CD14-positive monocyte (primary cell): ENCODE data around the gene CDRT4. TPM values are rescaled to one million over a fixed set of nuclear protein-coding genes. Genes with fewer than 3 reads are reported as not detected.

Source experiments
- DNase-seq, 3 donors: peaks; one replicate each; pipeline ENCODE4 v3.0.0-alpha.2; 2011 to 2022
- H2AFZ ChIP-seq: 2 replicates; pipeline ENCODE4 v1.6.0; 2012; ENCODE audit warnings: mild to moderate bottlenecking, low read depth, low read length, inconsistent platforms; ENCODE audit not compliant: insufficient read depth, poor library complexity, severe bottlenecking
- H3K27ac ChIP-seq, 2 donors: 1 replicate in 1 of 2; 2 replicates in 1 of 2; pipeline ENCODE4 v1.5.1; 2012 to 2013; ENCODE audit warnings: low read length in 2 of 2, control low read depth in 1 of 2, inconsistent platforms in 1 of 2, low read depth in 1 of 2, mild to moderate bottlenecking in 1 of 2
- H3K27me3 ChIP-seq, 2 donors: one replicate each; pipeline versions ENCODE4 v1.6.0 to v1.6.1; 2011 to 2013; ENCODE audit warnings: low read length in 2 of 2; ENCODE audit not compliant: control insufficient read depth in 2 of 2, insufficient read depth in 2 of 2
- H3K36me3 ChIP-seq, 2 donors: replicated peaks in 1 of 2; 1 replicate in 1 of 2; 2 replicates in 1 of 2; pipeline versions ENCODE4 v1.5.1 to v1.6.1; 2012 to 2013; ENCODE audit warnings: low read length in 2 of 2, control low read depth in 1 of 2, inconsistent platforms in 1 of 2, mild to moderate bottlenecking in 1 of 2; ENCODE audit not compliant: insufficient read depth in 2 of 2, control insufficient read depth in 1 of 2
- H3K4me1 ChIP-seq, 2 donors: 1 replicate in 1 of 2; 2 replicates in 1 of 2; pipeline versions ENCODE4 v1.5.1 to v1.6.1; 2012 to 2013; ENCODE audit warnings: low read length in 2 of 2, control low read depth in 1 of 2, inconsistent platforms in 1 of 2, mild to moderate bottlenecking in 1 of 2, moderate library complexity in 1 of 2; ENCODE audit not compliant: insufficient read depth in 2 of 2, control insufficient read depth in 1 of 2
- H3K4me2 ChIP-seq: replicated peaks from 2 replicates; pipeline ENCODE3; 2012; ENCODE audit warnings: low read length, moderate library complexity, mild to moderate bottlenecking; ENCODE audit not compliant: poor library complexity, severe bottlenecking; ENCODE audit errors: extremely low read depth
- H3K4me3 ChIP-seq, 3 experiments: fragments of 200-600 bp in 1 of 3; sonication (generic) in 1 of 3; replicated peaks in 1 of 3; 1 replicate in 2 of 3; 2 replicates in 1 of 3; pipeline ENCODE4 v1.5.1; 2011 to 2013; ENCODE audit warnings: low read length in 3 of 3, mild to moderate bottlenecking in 3 of 3, control low read depth in 2 of 3, low read depth in 2 of 3, inconsistent platforms in 1 of 3, moderate library complexity in 1 of 3
- H3K79me2 ChIP-seq: 2 replicates; pipeline ENCODE4 v1.6.0; 2012; ENCODE audit warnings: mild to moderate bottlenecking, control low read depth, inconsistent platforms, low read length, moderate library complexity; ENCODE audit not compliant: insufficient read depth
- H3K9ac ChIP-seq: 2 replicates; pipeline ENCODE4 v1.6.0; 2017; ENCODE audit warnings: low read length, mild to moderate bottlenecking; ENCODE audit not compliant: insufficient read depth, poor library complexity, severe bottlenecking
- H3K9me3 ChIP-seq, 2 donors: replicated peaks in 1 of 2; 1 replicate in 1 of 2; 2 replicates in 1 of 2; pipeline versions ENCODE4 v1.5.1 to v1.6.1; 2012 to 2013; ENCODE audit warnings: low read length in 2 of 2, control low read depth in 1 of 2; ENCODE audit not compliant: control insufficient read depth in 1 of 2, insufficient read depth in 1 of 2
- H4K20me1 ChIP-seq: 2 replicates; pipeline ENCODE4 v1.6.0; 2012; ENCODE audit warnings: mild to moderate bottlenecking, low read length, control low read depth, moderate library complexity; ENCODE audit not compliant: insufficient read depth
- H3K27ac Mint-ChIP-seq, 7 donors: one replicate each; pipeline ENCODE4 v1.8.0; 2020; ENCODE audit warnings: mild to moderate bottlenecking in 7 of 7, mixed read lengths in 7 of 7, moderate library complexity in 6 of 7, inconsistent platforms in 2 of 7
- H3K27me3 Mint-ChIP-seq, 3 donors: one replicate each; pipeline ENCODE4 v1.8.0; 2021 to 2022; ENCODE audit warnings: low read depth in 3 of 3, mild to moderate bottlenecking in 3 of 3, mixed read lengths in 3 of 3, moderate library complexity in 3 of 3, inconsistent platforms in 1 of 3
- H3K36me3 Mint-ChIP-seq, 2 donors: one replicate each; pipeline ENCODE4 v1.8.0; 2020; ENCODE audit warnings: mixed read lengths in 2 of 2, inconsistent platforms in 1 of 2, mild to moderate bottlenecking in 1 of 2
- H3K4me1 Mint-ChIP-seq: one replicate; pipeline ENCODE4 v1.8.0; 2020; ENCODE audit warnings: mild to moderate bottlenecking, mixed read lengths
- H3K4me3 Mint-ChIP-seq, 2 donors: one replicate each; pipeline ENCODE4 v1.8.0; 2020; ENCODE audit warnings: mild to moderate bottlenecking in 2 of 2, mixed read lengths in 2 of 2, moderate library complexity in 1 of 2
- H3K9me3 Mint-ChIP-seq, 7 donors: one replicate each; pipeline ENCODE4 v1.8.0; 2020 to 2022; ENCODE audit warnings: mixed read lengths in 7 of 7, mild to moderate bottlenecking in 6 of 7, moderate library complexity in 6 of 7, inconsistent platforms in 2 of 7
- CTCF ChIP-seq: fragments of 200-600 bp; IDR thresholded peaks from one replicate; pipeline ENCODE4 v1.8.0; 2022; ENCODE audit warnings: antibody characterized with exemption, mild to moderate bottlenecking
- WGBS: methylation state at CpG from one replicate; pipeline ENCODE4 v1.1.5; 2013; ENCODE audit warnings: missing lambda C conversion rate; ENCODE audit not compliant: insufficient coverage; 5-methylcytosine and 5-hydroxymethylcytosine counted together
- intact Hi-C, 2 donors: fragments of 100-400 bp; cut with micrococcal nuclease; formaldehyde crosslinking; loops; one replicate each; pipeline versions ENCODE4 v1.15.0 to v1.15.1; 2023
- polyA plus RNA-seq, 3 donors: library from polyadenylated mRNA; depleted of rRNA in 1 of 3; unstranded in 2 of 3; stranded (reverse) in 1 of 3; fragments of 300-500 nt in 2 of 3; fragments of >200 nt in 1 of 3; fragmentation: Illumina TruSeq in 2 of 3; gene quantifications; 1 replicate in 2 of 3; 2 replicates in 1 of 3; pipeline ENCODE4 v1.2.3, GENCODE V29; 2012 to 2021

CDRT4 gene
- polyA plus RNA-seq, 3 donors: 0.34 to 0.71 TPM; not detected in 1

- WGBS: 100% methylated on average over 1 of the region's 3 CpGs
Measured at GRCh38 chr17:15436473-15437302, 30.7 kb downstream of the CDRT4 start.

GRCh38 chr17:15434956-15435355 is 32.5 kb downstream of the CDRT4 start:
- Histone ChIP-seq H4K20me1 (no peaks in the 10 kb centered on the region), H3K79me2 (no peaks in the 10 kb centered on the region), H3K9ac (no peak overlapping the region), H3K27ac (no peak overlapping the region), H3K9me3 (no peaks in the 10 kb centered on the region), H3K4me2 (no peak overlapping the region), H3K4me1 (peaks cover 4 to 9% of the 10 kb centered on the region in 2 donors), H3K27me3 (no peaks in the 10 kb centered on the region), H3K36me3 (no peaks in the 10 kb centered on the region), H3K4me3 (no peak overlapping the region), H2AFZ (no peak overlapping the region)
- 100% methylated on average over 1 of the region's 8 CpGs for WGBS
- Mint-ChIP-seq H3K4me3 (no peak overlapping the region), H3K27ac (peak overlapping the region in 1 of 7 donors; percentile 50), H3K9me3 (peaks cover 0 to 3% (median 0%) of the 10 kb centered on the region in 7 donors), H3K27me3 (peaks cover 0 to 2% (median 0%) of the 10 kb centered on the region in 3 donors), H3K36me3 (no peaks in the 10 kb centered on the region), H3K4me1 (peaks cover 13% of the 10 kb centered on the region)
- no peak for TF ChIP-seq CTCF
- no peak for DNase-seq
- intact Hi-C loops: no loop called here

More at GRCh38 chr17:15436473-15437302, 30.7 kb downstream of the CDRT4 start:
- no peak overlapping the region for H3K9ac ChIP-seq
- H3K27ac Mint-ChIP-seq: peak overlapping the region in 1 of 7 donors; percentile 56
- no peaks in the 10 kb centered on the region for H3K9me3 ChIP-seq
- intact Hi-C loops: no loop called here
- H3K9me3 Mint-ChIP-seq: peaks cover 0 to 3% (median 0%) of the 10 kb centered on the region in 7 donors
- no peak overlapping the region for H3K27ac ChIP-seq
- no peaks in the 10 kb centered on the region for H3K79me2 ChIP-seq
- TF ChIP-seq CTCF: peak; percentile 64
- DNase-seq: peak; percentile 33 to 69 (median 53)
- H3K27me3 ChIP-seq: no peaks in the 10 kb centered on the region
- peak overlapping the region in 1 of 2 donors; percentile 58 for H3K4me3 Mint-ChIP-seq
- H4K20me1 ChIP-seq: no peaks in the 10 kb centered on the region
- no peak overlapping the region for H3K4me3 ChIP-seq
- H3K36me3 ChIP-seq: no peaks in the 10 kb centered on the region
- H3K4me1 ChIP-seq: peaks cover 13 to 16% of the 10 kb centered on the region in 2 donors
- H2AFZ ChIP-seq: no peak overlapping the region
- H3K4me2 ChIP-seq: no peak overlapping the region
- peaks cover 0 to 2% (median 0%) of the 10 kb centered on the region in 3 donors for H3K27me3 Mint-ChIP-seq
- peaks cover 23% of the 10 kb centered on the region for H3K4me1 Mint-ChIP-seq
- no peaks in the 10 kb centered on the region for H3K36me3 Mint-ChIP-seq
